Heart left ventricle (tissue), 16 donors: Measurements from ENCODE around the gene FASN. TPM values are rescaled to one million over a fixed set of nuclear protein-coding genes. Genes with fewer than 3 reads are reported as not detected.

Source experiments
- ATAC-seq, 4 donors: fragments of 200-7000 bp; cut with Tn5 transposase; one replicate each; pipeline ENCODE4 v1.9.1; 2020 to 2022; ENCODE audit warnings: moderate library complexity in 4 of 4, mild to moderate bottlenecking in 3 of 4, moderate number of reproducible peaks in 1 of 4
- DNase-seq, 5 donors: peaks; one replicate each; pipeline ENCODE4 v3.0.0-alpha.2; 2020
- H3K27ac ChIP-seq, 12 donors: fragments of 200-600 bp; sonication (generic) in 4 of 12; one replicate each; pipeline versions ENCODE4 v1.5.0 to v1.8.0; 2016 to 2022; ENCODE audit warnings: mild to moderate bottlenecking in 2 of 12
- H3K27me3 ChIP-seq, 9 donors: fragments of 200-600 bp; sonication (generic) in 2 of 9; one replicate each; pipeline versions ENCODE4 v1.5.1 to v1.8.0; 2016 to 2022; ENCODE audit warnings: mild to moderate bottlenecking in 3 of 9
- H3K36me3 ChIP-seq, 9 donors: fragments of 200-600 bp; sonication (generic) in 2 of 9; one replicate each; pipeline versions ENCODE4 v1.5.0 to v1.8.0; 2018 to 2022; ENCODE audit warnings: mild to moderate bottlenecking in 2 of 9
- H3K4me1 ChIP-seq, 12 donors: fragments of 200-600 bp; sonication (generic) in 4 of 12; one replicate each; pipeline versions ENCODE4 v1.5.0 to v1.8.0; 2016 to 2022; ENCODE audit warnings: mild to moderate bottlenecking in 3 of 12
- H3K4me3 ChIP-seq, 12 donors: fragments of 200-600 bp; sonication (generic) in 4 of 12; one replicate each; pipeline versions ENCODE4 v1.5.0 to v1.8.0; 2017 to 2022; ENCODE audit warnings: mild to moderate bottlenecking in 9 of 12, moderate library complexity in 4 of 12
- H3K9me3 ChIP-seq, 12 donors: fragments of 200-600 bp; sonication (generic) in 4 of 12; one replicate each; pipeline versions ENCODE4 v1.5.0 to v1.8.0; 2016 to 2022; ENCODE audit warnings: mild to moderate bottlenecking in 1 of 12
- CTCF ChIP-seq, 12 donors: fragments of 200-600 bp; sonication (generic) in 4 of 12; IDR thresholded peaks; one replicate each; pipeline versions ENCODE4 v1.5.0 to v1.8.0; 2018 to 2022; ENCODE audit warnings: antibody characterized with exemption in 12 of 12, mild to moderate bottlenecking in 5 of 12
- POLR2A ChIP-seq, 2 donors: fragments of 450-650 bp; IDR thresholded peaks; one replicate each; pipeline ENCODE4 v1.6.1; 2017; ENCODE audit warnings: antibody characterized with exemption in 2 of 2, mild to moderate bottlenecking in 2 of 2, moderate library complexity in 2 of 2
- WGBS, 4 donors: extraction: QIAGEN DNeasy Blood & Tissue Kit in 2 of 4; methylation state at CpG; one replicate each; pipeline versions ENCODE4 v1.1.5 to v1.1.7; 2013 to 2018; 5-methylcytosine and 5-hydroxymethylcytosine counted together
- intact Hi-C, 10 donors: fragments of 100-400 bp; cut with DNase I; formaldehyde crosslinking; loops; one replicate each; pipeline versions ENCODE4 v1.11.1 to v1.14.2; 2022
- polyA plus RNA-seq, 2 donors: library from polyadenylated mRNA; stranded (reverse); fragments of 200-250 nt; gene quantifications; one replicate each; pipeline ENCODE4 v1.2.3, GENCODE V29; 2013
- total RNA-seq, 9 donors: library from RNA; depleted of rRNA in 2 of 9; stranded (reverse); fragments of >200 nt in 2 of 9; fragmentation: NEBNext Ultra II Directional in 3 of 9; extraction: Animal tissue kit (Norgen Biotek cat#: 25700) in 3 of 9; gene quantifications; one replicate each; pipeline versions ENCODE4 v1.1.0 to v1.2.4, GENCODE V29; 2016 to 2023
- donor health status: ischemic (EF 13 %, LVEDD 7.1; RV severe dilation, severe dysfunction).
- donor health status: healthy with polysubstance abuse.
- donor health status: DM: no; HTN: yes; CAD: no.
- donor health status: DM: no; HTN: no; CAD: no.
- donor health status: ischemic (EF 25% LVEDD 6.9; RV normal size, moderate dysfunction).
- donor health status: ischemic (EF 25% LVEDD 5.7; RV mildly dilated, moderate dysfunction).
- donor health status: healthy.
- donor health status: DM: yes; HTN: yes; CAD: no.
- donor health status: ischemic (EF 35%, LVEDD 5.7; RV mildly dilated, moderate dysfunction).
- donor health status: nonischemic (EF 11% LVEDD 7.7; RV severe dilation, severe dysfunction).
- donor health status: DM: yes; HTN: yes; CAD: no.
- donor health status: PGD.
- donor health status: ischemic (EF 29% LVEDD 5.4; RV normal size, mild dysfunction).
- donor health status: nonischemic (EF 23%, LVEDD 6.1; RV moderate dilation, normal function).

FASN gene
- total and polyA plus RNA-seq, 11 donors: 6.9 to 103 (median 18.9) TPM

- Histone ChIP-seq H3K4me3 (no peak overlapping the region), H3K36me3 (peaks cover 0 to 37% (median 8%) of the 10 kb centered on the region in 9 donors), H3K27me3 (no peaks in the 10 kb centered on the region), H3K9me3 (no peaks in the 10 kb centered on the region), H3K27ac (no peak overlapping the region), H3K4me1 (peaks cover 3 to 34% (median 23%) of the 10 kb centered on the region in 12 donors)
- no peak for TF ChIP-seq CTCF (IDR thresholded peaks at IDR 0.05)
- TF ChIP-seq POLR2A (IDR thresholded peaks at IDR 0.05): no peak
- WGBS, 4 donors: 86 to 92% (median 91%) methylated on average over 20 of the region's 20 CpGs
- DNase-seq (peak in 2 of 5 donors; percentile 17 to 51), ATAC-seq (no peak)
- intact Hi-C loops: no loop called here
Observed at GRCh38 chr17:82048571-82048971, 49.5 kb downstream of the FASN start.

- Histone ChIP-seq H3K9me3 (no peaks in the 10 kb centered on the region), H3K27ac (no peak overlapping the region), H3K4me1 (peaks cover 3 to 29% (median 18%) of the 10 kb centered on the region in 12 donors), H3K27me3 (no peaks in the 10 kb centered on the region), H3K36me3 (peaks cover 0 to 35% (median 8%) of the 10 kb centered on the region in 9 donors), H3K4me3 (no peak overlapping the region)
- intact Hi-C loops: no loop called here
- whole genome bisulfite sequencing, 4 donors: 89 to 93% (median 92%) methylated on average over 11 to 25 of the region's 25 CpGs
- DNase-seq (peak in 2 of 5 donors; percentile 17 to 58), ATAC-seq (no peak)
- no peak for TF ChIP-seq POLR2A (IDR thresholded peaks at IDR 0.05)
- TF ChIP-seq CTCF (IDR thresholded peaks at IDR 0.05): no peak
Observed at GRCh38 chr17:82047914-82048570, 50.0 kb downstream of the FASN start.

GRCh38 chr17:82047379-82047778, 50.7 kb downstream of the FASN start:
- Histone ChIP-seq H3K27ac (no peak overlapping the region), H3K4me3 (no peak overlapping the region), H3K27me3 (no peaks in the 10 kb centered on the region), H3K9me3 (no peaks in the 10 kb centered on the region), H3K36me3 (peaks cover 0 to 35% (median 8%) of the 10 kb centered on the region in 9 donors), H3K4me1 (peaks cover 1 to 22% (median 12%) of the 10 kb centered on the region in 12 donors)
- DNase-seq (peak in 1 of 5 donors; percentile 16), ATAC-seq (no peak)
- 90 to 96% (median 91%) methylated on average over 24 of the region's 24 CpGs for WGBS, 4 donors
- intact Hi-C loops: no loop called here
- TF ChIP-seq CTCF (IDR thresholded peaks at IDR 0.05): no peak
- no peak for TF ChIP-seq POLR2A (IDR thresholded peaks at IDR 0.05)

GRCh38 chr17:82046903-82047302, 51.1 kb downstream of the FASN start:
- H3K9me3 ChIP-seq: no peaks in the 10 kb centered on the region
- H3K4me1 ChIP-seq: peaks cover 0 to 20% (median 10%) of the 10 kb centered on the region in 12 donors
- WGBS, 4 donors: 88 to 92% (median 90%) methylated on average over 21 of the region's 21 CpGs
- intact Hi-C loops: loop anchor here in 1 of 10 donors (1.0 kb wide), 1 partner anchor 26 kb away; no protein-coding TSS in a partner anchor
- H3K36me3 ChIP-seq: peaks cover 0 to 35% (median 8%) of the 10 kb centered on the region in 9 donors
- H3K27me3 ChIP-seq: no peaks in the 10 kb centered on the region
- H3K27ac ChIP-seq: no peak overlapping the region
- DNase-seq (no peak), ATAC-seq (no peak)
- no peak overlapping the region for H3K4me3 ChIP-seq
- TF ChIP-seq CTCF (IDR thresholded peaks at IDR 0.05): no peak
- no peak for TF ChIP-seq POLR2A (IDR thresholded peaks at IDR 0.05)
